Measurements from ENCODE around the gene CD180.

CD180 gene

DNA sequence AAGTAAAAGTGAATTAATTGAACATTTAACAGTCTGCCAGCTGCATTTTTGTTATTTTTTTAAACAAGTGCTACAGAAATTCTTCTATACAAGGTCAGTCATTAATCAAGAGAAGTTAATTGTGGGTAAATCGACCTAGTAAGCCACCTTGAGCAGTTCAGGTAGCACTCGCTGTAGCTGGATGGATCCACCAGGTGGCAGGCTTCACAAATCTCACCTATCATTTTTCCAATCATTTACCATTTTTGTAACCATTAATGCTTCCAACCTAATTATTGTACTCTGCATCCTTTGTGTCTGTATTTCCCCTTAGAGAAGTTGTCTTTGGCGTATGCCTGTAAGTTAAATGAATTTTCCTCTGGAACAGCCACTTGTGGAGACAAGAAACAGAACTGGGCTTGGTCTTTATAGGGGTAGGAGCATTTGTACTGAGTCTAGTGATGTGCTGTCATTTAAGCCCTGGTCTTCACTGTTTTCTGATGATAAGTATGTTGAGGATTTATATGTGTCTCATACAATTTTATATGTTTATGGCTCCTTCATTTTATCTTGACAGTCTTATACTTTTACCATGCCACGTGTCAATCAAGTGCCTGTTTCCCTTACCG is 39.5 kb downstream of the CD180 start:
- no peak for DNase-seq

DNA sequence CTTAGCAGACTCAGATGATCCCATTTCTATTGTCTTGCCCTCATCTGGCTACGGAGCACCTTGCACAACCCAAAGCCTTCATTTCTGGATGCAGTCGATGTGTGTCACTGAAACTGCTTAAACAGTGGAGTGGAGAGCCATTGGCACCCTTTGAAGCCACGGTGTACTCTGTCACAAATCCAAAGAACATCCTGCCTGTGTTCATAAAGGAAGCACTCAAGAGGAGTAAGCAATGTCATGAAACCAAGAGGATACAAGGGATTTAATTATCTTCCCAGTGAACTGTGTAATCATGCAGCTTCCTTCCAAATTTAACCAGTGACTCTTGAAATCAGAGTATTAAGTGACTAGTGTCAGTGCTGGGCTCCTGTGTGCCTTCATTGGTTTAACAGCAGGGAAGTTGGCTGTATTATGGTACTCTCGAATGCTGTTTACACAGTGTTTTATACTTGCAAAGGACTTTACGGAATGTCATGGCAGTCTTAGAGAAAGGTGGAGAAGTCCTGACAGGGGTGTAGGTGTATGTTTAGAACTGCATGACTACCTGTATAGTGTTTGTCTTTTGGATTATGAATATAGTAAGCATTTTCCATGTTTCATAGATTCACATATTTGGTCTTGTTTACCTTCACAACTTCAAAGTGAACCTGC is 41.9 kb downstream of the CD180 start:
- no peak for DNase-seq

DNA sequence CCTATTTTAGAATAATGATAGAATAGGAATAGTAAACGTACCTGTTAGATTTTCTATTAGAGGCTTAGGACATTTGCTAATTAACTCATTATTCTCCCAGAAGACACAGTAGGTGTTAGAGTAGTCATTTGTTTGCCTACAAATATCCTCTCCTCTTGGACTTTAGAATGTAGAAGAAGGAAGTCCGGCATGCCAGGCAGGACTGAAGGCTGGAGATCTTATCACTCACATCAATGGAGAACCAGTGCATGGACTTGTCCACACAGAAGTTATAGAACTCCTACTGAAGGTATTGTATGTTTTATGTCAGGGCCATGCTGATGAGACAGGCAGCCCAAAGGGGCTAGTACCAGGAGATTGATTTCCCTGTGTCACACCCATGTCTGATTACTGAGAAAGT is 43.3 kb downstream of the CD180 start:
- DNase-seq, result no peak

DNA sequence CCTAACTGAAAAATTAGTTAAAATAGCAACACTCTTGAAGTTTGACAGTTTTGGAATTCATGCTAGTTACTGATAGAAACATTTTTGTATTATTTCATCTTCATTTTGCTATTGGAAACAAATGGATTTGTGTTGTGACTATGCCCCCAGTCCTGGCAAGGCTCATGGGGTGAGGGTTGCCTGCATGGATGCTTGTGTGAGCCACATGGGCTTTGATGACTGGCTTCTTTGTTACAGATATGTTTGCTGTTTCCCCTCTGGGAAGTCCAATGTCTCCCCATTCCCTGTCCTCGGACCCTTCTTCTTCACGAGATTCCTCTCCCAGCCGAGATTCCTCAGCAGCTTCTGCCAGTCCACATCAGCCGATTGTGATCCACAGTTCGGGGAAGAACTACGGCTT is 44.2 kb downstream of the CD180 start:
- DNase-seq, result no peak

DNA sequence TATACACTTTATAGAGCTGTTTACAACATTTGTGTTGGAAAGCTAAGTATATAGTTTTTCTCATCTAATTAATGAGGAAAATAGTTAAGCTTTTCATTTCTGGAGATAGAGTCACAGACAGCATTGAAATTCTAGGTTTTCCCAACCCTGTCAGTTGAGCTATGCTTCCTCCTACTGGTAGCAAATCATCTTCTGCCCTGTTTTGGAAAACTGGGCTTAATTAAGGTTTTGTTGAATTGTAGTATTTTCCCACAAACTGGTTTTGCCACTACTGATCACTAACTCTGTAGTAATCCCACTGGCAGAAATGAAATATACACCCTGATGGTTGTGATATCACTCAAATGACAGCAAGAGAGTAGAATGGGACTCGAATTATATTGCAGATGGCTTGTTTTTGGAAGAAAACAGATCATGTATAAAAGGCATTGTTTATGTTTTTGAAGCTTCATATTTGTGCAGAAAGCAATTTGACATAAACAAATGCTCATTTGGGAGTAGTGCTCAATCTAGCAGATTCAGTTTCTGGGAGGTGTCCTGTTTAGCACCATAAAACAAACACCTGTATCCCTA is 46.6 kb downstream of the CD180 start:
- DNase-seq, result no peak

DNA sequence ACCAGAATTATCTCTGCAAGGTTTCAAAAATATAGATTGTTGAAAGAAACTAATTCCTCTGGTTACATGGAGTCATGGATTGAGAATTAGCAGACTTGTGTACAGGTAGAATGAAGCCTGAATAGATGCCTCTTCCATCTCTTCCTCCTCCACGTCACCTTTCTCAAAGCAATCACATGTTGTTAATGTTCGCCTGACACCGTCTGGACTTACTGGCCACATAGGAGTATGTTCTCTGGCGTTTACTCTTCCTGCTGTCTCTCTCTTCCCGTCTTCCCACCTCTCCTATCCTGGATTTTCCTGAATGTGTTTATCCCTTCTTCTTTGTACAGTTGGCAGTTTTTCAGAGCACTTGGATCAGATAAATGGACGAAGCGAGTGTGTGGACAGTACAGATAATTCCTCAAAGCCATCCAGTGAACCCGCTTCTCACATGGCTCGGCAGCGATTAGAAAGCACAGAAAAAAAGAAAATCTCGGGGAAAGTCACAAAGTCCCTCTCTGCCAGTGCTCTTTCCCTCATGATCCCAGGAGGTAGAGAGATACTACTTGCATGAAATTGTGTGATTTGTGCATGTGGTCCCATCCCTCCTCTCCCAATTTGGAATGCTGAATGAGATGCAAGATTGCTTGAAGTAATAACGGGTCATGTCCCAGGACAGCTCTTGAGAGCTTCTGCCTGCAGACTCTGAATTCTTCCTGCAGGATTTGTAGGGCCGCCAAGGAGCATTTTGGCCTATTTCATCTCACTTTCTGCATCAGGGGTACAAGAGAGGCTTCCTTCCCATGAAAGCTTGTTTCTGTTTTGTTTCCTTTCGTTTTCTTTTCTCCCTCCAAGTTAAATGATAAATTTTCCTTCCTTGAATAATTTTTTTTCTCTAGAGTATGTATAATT is 47.3 kb downstream of the CD180 start:
- DNase-seq, result no peak

DNA sequence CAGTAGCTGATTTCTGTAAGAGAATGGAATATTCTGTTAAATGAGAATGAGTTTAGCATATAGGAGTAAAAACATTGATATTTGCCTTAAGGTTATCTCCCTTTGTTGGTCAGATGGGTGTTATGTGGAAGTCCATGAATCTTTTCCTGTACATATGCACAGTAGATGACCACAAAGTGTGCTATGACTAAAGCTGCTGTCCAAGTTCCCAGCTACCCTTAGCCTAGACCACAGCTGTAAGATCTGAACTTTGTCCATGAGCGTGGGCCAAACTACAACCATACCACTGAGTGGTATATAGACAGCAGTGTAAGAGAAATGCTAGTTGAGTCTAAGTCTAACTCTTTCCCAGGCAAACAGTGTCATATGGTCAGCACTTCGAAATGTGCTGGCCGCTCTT is 48.8 kb downstream of the CD180 start:
- DNase-seq, result no peak

DNA sequence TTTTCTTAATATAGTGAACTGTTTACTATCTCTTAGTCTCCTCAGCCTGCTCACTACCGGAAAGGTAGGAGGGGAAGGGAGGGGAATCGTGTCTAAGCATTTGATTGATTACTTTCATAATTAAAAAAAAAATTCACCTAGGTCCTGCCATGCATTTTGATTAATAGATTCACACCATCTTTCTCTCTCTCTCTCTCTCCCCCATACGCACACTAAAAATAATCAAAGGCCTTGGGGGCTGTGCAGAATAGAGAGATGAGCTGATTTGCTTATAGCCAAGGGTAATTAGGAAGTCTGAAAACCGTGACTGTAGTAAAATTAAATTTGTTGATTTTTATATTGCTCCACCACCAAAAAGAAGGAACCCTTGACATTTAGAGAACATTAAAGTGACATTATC is 49.6 kb downstream of the CD180 start:
- DNase-seq, result no peak

DNA sequence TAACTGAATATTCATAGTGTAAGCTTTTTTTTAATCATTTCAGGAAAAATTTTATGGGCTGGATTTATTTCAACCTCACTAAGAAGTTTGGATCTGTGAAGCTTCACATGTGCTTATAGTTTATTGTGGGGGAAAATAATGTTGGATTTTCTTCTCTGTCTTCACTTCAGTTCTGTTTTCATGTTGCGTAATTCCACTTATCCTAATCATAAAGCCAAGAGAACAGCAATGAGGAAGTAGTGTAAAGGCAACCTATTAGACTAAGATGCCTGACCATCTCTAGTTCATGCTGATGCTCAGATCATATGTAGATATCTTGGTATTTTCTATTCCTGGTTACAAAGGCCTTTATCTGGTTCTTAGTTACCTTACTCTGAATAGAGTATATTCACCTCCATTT is 50.0 kb downstream of the CD180 start:
- DNase-seq, result no peak

DNA sequence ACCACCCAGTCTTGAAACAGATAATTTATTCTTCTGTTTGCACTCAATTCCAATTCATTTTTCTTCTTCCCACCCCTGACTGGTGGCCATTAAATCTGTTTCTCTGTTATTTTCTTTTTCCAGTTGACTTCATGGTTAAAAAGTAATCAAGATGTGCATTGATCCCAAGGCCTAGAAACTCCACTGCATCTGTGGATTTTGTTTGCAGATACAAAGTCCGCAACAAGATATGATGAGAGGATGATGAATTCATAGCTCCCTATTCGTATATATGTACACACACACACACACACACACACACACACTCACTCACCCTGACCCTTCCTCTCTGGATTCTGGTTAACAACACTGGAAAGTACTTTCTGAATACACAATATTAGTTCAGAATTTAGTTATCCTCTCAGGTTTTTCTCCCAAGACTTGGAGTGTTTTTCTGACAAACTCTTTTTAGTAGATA is 52.4 kb downstream of the CD180 start:
- DNase-seq, result no peak

DNA sequence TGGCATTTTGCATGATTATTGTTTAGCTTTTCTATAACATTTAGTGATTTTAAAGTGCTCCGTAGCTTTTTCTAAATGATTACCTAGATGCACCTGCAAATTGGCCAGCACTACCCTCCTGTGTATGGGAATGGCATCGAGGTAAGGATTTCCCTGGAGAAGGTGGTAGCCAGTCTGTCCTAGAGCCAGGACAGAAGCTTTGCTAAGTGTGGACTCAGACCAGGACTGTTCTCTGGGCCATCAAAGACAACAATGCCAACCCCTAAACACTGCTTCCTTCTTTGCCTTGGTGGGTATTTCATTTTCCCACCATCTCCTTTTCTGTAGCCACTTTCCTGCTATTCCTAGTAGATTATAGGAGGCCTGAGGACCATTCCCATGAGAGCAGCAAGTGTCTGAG is 53.0 kb downstream of the CD180 start:
- DNase-seq, result no peak

DNA sequence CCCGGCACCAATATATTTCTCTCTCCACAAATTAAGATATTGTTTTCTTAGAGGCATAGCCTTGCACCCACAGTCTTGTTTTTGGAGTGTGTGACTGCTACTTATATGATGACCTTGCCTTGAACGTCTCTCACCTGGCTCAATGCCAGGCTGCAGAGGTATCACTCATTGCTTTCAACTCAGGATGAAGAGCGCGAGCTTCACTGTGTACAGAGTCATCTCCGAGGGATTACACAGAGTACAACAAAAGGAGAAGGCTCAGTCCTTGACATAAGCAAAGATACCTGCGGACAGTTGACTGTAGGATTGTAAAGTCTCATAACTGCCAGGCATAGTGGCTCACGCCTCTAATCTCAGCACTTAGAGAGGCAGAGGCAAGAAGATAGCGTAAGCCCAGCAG is 53.8 kb downstream of the CD180 start:
- DNase-seq, result no peak

DNA sequence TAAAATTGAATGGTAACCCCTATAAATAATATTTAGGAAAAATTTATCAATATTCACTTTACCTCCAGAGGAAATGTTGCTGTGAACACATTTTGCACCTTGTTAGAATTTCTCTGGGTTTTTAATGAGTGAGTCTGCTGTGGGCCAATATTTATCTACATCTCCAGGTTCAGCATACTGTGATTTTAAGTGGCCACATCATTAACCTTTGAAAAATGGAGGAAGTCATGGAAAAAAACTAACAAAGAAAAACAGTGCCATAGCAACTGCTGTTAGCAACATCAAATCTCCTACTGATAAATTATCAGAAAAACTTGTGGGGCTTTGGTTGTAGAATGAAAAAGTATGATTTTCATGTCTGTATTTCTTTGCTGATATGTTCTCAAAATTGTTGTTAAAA is 55.0 kb downstream of the CD180 start:
- no peak for DNase-seq

DNA sequence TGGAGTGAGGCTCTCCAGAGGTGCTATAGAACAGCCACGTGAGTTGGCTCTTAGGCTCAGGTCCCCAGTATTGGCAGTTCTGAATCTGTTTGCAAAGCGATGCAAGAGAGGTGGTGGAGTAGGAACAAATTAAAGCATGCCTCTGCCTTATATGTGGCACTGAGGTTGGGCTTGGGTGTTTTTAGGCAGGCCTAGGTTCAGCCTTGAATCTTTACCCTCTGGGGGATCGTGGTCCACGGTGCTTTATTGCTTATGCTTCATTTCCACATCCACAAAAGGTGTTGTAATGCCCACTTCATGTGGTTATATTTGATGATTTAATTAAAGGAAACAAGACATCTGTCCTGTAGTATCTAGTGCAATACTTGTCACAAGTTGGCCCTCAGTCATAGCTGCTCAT is 56.2 kb downstream of the CD180 start:
- DNase-seq, result no peak

DNA sequence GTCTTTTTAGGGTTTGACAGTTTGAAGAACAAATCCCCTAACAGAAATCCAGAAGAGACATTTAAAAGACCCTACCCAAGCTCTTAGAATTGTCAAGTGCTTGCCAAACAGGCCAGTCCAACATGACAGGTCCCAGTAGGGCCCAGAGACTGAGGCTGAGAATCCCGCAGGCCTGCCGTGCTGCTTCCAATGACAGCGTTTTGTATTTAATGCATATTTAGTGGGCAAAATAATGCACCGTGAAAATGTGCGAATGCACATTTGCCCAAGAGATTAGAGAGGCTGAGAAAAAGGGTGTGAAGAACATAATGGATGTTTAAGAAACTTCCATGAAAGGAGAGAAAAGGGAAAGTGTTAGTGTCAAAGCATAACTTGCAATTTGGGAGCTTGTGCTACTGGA is 57.6 kb downstream of the CD180 start:
- no peak for DNase-seq

DNA sequence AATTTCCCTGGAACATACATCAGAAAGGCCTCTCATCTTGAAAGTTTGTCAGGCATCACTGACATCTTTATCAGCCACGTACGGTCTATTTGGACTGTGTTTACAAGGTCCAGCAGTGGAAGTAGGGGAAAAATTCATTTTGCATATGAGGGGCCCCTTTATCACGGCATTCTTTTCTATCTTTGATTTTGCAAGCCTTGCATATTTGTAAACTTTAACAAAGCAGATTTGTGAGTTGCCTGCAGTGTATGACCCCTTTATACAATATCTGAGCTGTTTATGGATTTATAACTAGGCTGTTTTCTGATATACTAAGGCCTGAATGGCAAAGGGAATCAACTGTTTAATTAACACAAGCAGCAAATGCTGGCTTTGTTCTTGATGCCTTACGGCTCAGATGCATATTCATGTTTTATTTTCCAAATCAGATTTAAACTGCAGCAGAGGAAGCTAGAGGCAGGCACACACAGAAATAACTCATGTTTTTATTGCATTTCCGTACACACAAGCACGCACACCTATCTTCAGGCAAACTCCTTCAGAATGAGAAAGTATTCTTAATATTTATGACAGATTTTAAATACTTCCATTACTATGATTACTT is 61.1 kb downstream of the CD180 start:
- DNase-seq, result no peak

DNA sequence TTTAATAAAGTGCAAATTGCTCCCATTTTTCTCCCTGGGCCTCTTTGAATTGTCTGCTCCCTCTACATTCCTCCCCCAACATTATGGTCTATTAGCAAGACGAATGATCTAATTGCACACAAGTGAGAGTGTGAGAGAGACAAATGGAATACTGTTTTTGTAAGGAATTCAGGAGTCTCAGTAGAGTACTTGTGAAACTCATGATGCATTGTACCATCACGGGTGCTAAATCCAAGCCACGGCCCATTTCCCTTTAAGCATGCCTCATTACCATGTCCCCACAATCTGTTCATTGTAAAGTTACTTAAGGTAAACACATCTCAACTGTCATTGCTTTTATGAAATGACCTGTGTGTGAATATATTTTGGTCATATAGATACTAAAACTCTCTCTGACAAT is 62.8 kb downstream of the CD180 start:
- no peak for DNase-seq

DNA sequence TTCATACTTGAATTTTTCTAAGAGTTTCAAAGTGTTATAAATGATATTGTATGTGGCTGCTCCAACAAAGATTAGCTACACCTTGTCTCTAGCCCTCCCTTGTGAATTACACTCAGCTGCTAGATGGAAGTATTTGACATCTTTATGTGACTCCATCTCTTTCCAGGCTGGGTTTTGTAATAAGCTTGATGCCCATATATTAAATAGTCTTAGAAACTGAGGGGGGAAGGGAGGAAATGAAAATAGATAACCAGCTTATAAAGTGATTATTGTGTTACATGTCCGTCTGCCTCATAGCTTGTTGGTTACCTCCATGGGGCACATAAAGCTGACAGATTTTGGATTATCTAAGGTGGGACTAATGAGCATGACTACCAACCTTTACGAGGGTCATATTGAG is 63.4 kb downstream of the CD180 start:
- DNase-seq, result no peak

DNA sequence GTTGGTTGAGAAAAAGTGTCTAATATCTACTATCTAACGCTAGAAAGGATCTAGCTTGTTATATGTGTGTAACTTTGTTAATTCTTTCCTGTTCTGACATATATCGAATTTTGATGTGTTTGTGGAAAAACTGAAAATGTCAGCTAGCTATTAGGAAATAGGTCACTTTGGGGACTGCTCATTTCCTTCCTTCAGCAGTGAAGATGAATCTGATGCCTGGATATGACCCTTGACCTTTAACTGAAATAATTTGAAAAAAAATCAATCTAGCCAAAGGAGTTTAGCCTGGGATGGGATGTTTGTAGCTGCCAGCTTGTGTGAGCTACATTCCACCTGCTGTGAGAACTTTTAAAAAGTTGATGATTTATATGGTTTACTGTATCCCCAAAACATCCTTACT is 66.8 kb downstream of the CD180 start:
- DNase-seq, result no peak

Data from femur (tissue), 1 donor.